Liver (tissue), 3 donors: Measurements from ENCODE around the gene COA1.

Experiments used
- EGR1 ChIP-seq, 2 donors: IDR thresholded peaks; 2 replicates each; pipeline ENCODE4 v1.6.1; 2016 to 2018; ENCODE audit warnings: antibody characterized with exemption in 2 of 2, low read depth in 2 of 2
- FOXA2 ChIP-seq: IDR thresholded peaks from 2 replicates; pipeline ENCODE4 v1.6.1; 2016; ENCODE audit warnings: antibody characterized with exemption
- GABPA ChIP-seq, 2 donors: IDR thresholded peaks in 1 of 2; conservative IDR thresholded peaks in 1 of 2; 2 replicates each; pipeline ENCODE4 v1.6.1; 2016; ENCODE audit warnings: antibody characterized with exemption in 2 of 2, mild to moderate bottlenecking in 1 of 2, moderate library complexity in 1 of 2
- RXRA ChIP-seq, 2 donors: IDR thresholded peaks; 2 replicates each; pipeline ENCODE4 v1.6.1; 2017 to 2018; ENCODE audit warnings: antibody characterized with exemption in 2 of 2, mild to moderate bottlenecking in 1 of 2
- SP1 ChIP-seq: IDR thresholded peaks from 2 replicates; pipeline ENCODE4 v1.6.1; 2018; ENCODE audit warnings: antibody characterized with exemption, mild to moderate bottlenecking
- TAF1 ChIP-seq: conservative IDR thresholded peaks from 2 replicates; pipeline ENCODE4 v1.6.1; 2016; ENCODE audit warnings: antibody characterized with exemption, mild to moderate bottlenecking
- YY1 ChIP-seq: IDR thresholded peaks from 2 replicates; pipeline ENCODE4 v1.6.1; 2016; ENCODE audit warnings: antibody characterized with exemption, mild to moderate bottlenecking
- TF ChIP-seq, protein P1 (sequence below): fragments of 150-350 bp; IDR thresholded peaks from 2 replicates; pipeline ENCODE4 v1.5.1; 2017; ENCODE audit warnings: improper control_type of control experiment, low read depth, low read length; ENCODE audit not compliant: missing input control
- TF ChIP-seq, protein P2 (sequence below): IDR thresholded peaks from 2 replicates; pipeline ENCODE4 v1.6.1; 2016; ENCODE audit warnings: antibody characterized with exemption
- donor health status: healthy.
- donor health status: healthy.

DNA sequence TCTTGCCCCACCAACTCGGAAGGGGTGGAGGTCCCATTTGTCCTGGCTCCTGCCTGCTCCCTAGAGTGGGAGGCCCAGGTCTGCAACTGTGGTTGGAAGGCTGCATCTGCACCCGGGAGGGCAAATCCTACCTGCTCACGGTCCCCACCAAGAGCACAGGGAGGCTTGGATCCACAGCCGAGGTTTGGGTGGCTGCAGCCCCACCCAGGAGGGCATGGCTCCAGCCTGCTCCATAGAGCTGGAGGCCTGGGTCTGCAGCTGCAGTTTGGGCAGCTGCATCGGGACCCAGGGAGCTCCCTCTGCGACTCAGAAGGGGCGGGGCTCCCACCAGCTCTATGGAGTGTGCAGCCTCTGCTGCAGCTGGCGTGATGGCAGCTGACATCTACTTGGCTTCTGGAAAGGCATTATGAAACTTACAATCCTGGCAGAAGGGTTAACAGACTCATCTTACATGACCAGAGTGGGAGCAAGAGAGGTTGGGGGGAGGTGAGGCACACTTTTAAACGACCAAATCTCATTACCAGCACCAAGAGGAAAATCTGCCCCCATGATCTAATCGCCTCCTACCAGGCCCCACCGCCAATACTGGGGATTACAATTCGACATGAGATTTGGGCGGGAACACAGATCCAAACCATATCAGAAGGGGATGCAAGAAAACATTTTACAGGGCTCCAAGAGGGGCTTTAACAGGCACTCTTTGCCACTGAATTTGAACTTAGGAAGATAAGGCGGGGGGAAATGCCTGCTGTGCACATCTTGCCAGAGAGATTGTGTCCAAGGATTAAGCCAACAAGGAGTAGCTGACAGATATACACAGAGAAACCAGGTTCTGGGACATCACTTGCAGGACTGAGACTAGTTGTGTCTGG, 20.9 kb upstream of the COA1 start:
- TF ChIP-seq YY1 (no peak), RXRA (IDR thresholded peaks at IDR 0.05) (no peak), GABPA (IDR thresholded peaks at IDR 0.05 in 1 of 2, conservative IDR thresholded peaks at IDR 0.05 in 1 of 2) (no peak), SP1 (no peak), FOXA2 (no peak), EGR1 (IDR thresholded peaks at IDR 0.05; ENCODE audit: low read depth in 2 of 2) (no peak), TAF1 (no peak)
- TF ChIP-seq, protein P1, sequence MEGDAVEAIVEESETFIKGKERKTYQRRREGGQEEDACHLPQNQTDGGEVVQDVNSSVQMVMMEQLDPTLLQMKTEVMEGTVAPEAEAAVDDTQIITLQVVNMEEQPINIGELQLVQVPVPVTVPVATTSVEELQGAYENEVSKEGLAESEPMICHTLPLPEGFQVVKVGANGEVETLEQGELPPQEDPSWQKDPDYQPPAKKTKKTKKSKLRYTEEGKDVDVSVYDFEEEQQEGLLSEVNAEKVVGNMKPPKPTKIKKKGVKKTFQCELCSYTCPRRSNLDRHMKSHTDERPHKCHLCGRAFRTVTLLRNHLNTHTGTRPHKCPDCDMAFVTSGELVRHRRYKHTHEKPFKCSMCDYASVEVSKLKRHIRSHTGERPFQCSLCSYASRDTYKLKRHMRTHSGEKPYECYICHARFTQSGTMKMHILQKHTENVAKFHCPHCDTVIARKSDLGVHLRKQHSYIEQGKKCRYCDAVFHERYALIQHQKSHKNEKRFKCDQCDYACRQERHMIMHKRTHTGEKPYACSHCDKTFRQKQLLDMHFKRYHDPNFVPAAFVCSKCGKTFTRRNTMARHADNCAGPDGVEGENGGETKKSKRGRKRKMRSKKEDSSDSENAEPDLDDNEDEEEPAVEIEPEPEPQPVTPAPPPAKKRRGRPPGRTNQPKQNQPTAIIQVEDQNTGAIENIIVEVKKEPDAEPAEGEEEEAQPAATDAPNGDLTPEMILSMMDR: no peak
- TF ChIP-seq, protein P2, sequence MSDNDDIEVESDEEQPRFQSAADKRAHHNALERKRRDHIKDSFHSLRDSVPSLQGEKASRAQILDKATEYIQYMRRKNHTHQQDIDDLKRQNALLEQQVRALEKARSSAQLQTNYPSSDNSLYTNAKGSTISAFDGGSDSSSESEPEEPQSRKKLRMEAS: no peak
